D341Med (cell line): ENCODE measurements around the gene NFE2.

ENCODE experiments used
- DNase-seq: peaks from one replicate; pipeline ENCODE4 v3.0.0; 2012; ENCODE audit warnings: low spot score

The NFE2 gene

DNA sequence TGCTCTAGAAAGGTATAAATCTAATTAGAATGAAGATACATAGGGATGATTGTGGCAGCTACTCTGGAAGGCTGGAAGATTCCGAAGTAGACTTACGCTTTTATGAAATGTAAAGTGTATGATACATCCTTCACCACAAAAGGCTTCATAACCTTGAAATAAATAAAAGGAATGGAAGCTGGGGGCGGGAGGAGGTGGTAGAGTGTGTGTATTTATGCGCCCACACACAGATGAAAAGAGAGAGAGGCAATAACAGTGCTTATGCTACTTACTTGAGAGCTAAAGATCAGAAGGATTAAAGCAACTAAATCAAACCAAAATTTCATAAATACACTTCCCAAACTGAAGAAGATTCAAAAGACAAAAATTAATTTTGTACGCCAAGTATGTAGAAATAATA lies 51.3 kb downstream of the NFE2 start:
- no peak for DNase-seq

DNA sequence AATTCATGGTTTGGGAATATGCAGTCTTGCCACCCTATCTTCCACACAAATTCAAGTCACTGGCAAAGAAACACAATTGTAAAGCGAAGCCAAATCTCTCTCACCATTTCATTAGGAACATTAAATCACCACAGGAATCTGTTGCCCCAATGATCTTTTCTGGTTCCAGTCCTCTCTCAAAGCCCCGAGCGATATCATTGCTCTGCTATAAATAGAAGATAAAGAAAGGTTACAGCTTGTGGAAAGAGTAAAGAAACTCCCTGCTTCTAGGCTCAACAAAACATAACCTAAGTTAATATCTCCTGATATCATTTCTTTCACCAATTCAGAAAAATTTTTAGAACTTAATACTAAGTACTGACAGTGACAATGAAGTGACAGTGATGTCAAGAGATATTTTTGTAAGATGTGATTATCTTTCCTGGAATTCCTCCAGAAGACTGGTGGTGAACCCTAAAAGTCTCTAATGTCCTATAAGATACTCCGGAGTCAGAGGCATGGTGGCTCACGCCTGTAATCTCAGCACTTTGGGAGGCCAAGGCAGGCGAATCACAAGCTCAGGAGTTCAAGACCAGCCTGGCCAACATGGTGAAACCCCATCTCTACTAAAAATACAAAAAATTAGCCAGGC lies 54.7 kb downstream of the NFE2 start:
- no peak for DNase-seq
